RWPE1 (cell line): ENCODE measurements around the gene ADAMTS16.

Source experiments
- CTCF ChIA-PET: fragments of 350-600 bp; sonication (Branson Sonifier 250); formaldehyde crosslinking; extraction: SDS; loops from one replicate; lab custom pipeline; 2021; lab: Yijun Ruan, JAX
- POLR2A ChIA-PET: fragments of 400-600 bp; formaldehyde crosslinking; extraction: SDS; loops from one replicate; lab custom pipeline; 2020; ENCODE audit warnings: antibody characterized with exemption; ENCODE audit not compliant: low non-redundant PET; lab: Yijun Ruan, JAX
- DNase-seq: peaks from one replicate; pipeline ENCODE4 v3.0.0; 2012; ENCODE audit warnings: low spot score
- H3K27ac ChIP-seq: fragments of 450-650 bp; 2 replicates; pipeline ENCODE4 v1.5.1; 2017
- TF ChIP-seq, protein P1 (sequence below): fragments of 450-650 bp; conservative IDR thresholded peaks from 2 replicates; pipeline ENCODE4 v1.5.1; 2017; ENCODE audit warnings: low read depth, mild to moderate bottlenecking

The ADAMTS16 gene

DNA sequence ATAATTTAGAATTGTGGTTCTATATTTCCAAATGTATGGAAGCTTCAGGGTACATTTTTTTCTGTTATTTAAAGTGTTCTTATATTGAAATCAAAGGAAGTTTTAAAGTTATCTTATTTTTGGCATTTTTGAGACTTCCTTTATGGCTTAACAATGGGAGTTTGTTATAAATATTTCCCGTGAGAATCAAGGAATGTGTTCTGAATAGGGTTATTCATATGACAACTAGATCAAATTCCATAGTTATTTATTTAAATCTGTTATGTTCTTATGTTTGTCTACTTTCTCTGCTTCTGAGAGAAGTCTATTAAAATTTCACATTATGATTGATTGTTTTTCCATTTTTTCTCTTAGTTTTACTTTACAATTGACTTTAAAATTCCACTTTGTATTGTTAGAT is 135.1 kb downstream of the ADAMTS16 start:
- CTCF ChIA-PET = interaction anchor here (0.6 to 0.7 kb wide), 2 partner anchors 66 to 882 kb away, joined by 3 read pairs; no protein-coding TSS in a partner anchor
- TF ChIP-seq, protein P1, sequence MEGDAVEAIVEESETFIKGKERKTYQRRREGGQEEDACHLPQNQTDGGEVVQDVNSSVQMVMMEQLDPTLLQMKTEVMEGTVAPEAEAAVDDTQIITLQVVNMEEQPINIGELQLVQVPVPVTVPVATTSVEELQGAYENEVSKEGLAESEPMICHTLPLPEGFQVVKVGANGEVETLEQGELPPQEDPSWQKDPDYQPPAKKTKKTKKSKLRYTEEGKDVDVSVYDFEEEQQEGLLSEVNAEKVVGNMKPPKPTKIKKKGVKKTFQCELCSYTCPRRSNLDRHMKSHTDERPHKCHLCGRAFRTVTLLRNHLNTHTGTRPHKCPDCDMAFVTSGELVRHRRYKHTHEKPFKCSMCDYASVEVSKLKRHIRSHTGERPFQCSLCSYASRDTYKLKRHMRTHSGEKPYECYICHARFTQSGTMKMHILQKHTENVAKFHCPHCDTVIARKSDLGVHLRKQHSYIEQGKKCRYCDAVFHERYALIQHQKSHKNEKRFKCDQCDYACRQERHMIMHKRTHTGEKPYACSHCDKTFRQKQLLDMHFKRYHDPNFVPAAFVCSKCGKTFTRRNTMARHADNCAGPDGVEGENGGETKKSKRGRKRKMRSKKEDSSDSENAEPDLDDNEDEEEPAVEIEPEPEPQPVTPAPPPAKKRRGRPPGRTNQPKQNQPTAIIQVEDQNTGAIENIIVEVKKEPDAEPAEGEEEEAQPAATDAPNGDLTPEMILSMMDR = no peak
- POLR2A ChIA-PET = no interaction called here
- H3K27ac ChIP-seq = no peak overlapping the region
- DNase-seq = no peak

DNA sequence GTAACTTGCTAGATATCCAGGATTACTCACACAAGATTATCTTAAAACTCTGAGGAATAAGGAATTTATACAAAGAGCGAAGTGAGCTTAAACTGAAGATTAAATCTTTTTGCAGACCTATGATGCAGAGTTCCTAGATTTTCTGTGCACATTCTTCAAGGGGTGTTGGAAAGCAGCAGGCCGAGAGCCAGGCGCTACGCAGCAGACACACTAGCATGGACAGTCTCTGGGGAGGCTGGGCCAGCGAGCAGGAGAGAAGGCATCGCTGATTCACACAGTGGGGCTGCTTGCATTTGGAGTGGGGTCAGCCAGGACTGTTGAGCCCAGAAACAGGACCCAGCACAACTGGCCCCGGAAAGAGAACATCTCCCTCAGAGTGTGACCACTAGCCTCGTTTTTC is 136.3 kb downstream of the ADAMTS16 start:
- ChIA-PET CTCF (no interaction called here), POLR2A (no interaction called here)
- H3K27ac ChIP-seq = no peak overlapping the region
- TF ChIP-seq, protein P1 = no peak
- no peak for DNase-seq

DNA sequence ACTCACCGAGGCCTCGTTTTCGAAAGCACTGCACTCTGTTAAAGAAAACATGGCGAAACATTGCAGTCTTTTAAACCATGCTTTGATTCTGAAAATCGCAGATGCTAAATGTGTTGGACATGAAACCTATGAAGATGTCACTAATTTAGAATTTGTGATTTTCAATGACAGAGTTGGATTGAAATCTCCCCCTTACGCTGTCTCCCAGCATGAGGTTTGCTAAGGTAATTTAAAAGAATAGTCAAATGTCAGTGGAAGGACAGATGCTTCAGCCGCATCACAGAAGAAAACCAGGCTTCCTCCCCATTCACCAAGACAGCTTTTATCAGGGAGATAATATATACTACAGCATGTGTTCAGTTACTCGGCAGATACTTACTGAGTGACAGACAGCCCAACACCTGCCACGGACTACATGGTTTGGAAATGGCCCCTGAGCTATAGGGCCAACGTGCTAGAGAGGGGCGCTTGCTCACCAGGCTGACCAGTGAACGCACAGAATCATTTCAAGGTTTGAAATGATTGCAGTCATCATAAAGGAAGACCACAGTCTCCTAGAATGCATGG is 136.9 kb downstream of the ADAMTS16 start:
- no peak overlapping the region for H3K27ac ChIP-seq
- ChIA-PET POLR2A (no interaction called here), CTCF (no interaction called here)
- TF ChIP-seq, protein P1 = no peak
- DNase-seq = no peak

DNA sequence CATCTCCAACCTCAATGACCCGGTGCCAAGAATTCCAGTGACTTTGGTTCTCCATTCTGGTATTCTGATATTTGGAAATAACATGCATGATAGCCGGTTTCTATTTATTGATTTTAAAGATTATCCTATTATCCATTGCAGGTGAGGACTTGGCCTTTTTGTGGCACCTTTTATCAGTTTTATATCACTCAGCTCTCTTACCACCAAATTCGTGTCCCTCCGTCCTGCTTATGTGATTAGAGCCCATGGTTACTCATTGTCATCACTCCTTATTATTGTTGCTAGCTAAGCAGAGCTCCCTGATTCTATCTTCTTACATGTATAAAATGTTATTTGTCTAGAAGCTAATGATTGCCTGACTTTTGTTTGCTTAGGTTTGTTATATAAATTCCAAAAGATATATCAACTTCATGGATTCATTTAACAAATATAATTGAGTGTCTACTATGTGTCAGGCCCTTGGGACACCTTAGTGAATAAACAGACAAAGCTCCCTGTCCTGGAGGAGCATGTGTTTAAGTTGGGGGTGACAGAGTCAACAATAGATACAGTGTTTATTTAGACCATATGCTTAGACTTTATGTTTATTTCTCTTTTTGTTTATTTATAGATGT is 138.2 kb downstream of the ADAMTS16 start:
- POLR2A ChIA-PET = no interaction called here
- CTCF ChIA-PET = interaction anchor here (0.6 kb wide), 1 partner anchor 91 kb away, joined by 3 read pairs; no protein-coding TSS in a partner anchor
- DNase-seq = no peak
- TF ChIP-seq, protein P1 = no peak
- H3K27ac ChIP-seq = no peak overlapping the region

DNA sequence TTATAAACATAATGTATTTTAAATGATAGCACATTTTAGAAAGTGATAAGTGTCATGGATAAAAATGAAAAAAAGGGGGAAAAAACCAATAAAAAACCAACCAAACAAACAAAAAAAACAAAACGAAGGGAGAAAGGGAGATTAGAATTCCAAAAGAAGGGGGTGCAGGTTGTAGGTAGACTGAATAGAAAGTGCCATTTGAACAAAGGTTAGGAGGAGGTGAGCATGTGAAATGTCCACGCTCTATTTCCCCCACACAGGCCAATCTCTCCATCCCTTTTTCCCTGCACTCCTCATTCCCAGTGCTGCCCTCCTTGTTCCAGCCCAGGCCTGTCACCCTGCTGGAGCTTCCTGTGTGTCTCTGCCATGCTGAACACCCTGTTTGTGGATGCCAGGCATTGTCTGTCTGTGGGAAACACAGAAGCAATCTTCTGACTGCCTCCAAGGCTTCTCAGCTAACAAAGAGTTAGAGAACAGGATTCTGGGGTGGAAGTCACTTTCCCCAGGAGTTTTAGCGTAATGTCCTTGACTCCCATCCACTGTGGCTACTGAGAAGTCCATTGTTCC is 138.8 kb downstream of the ADAMTS16 start:
- POLR2A ChIA-PET = no interaction called here
- TF ChIP-seq, protein P1 = no peak
- DNase-seq = no peak
- CTCF ChIA-PET = interaction anchor here (0.6 kb wide), 1 partner anchor 91 kb away, joined by 3 read pairs; no protein-coding TSS in a partner anchor
- H3K27ac ChIP-seq = no peak overlapping the region

DNA sequence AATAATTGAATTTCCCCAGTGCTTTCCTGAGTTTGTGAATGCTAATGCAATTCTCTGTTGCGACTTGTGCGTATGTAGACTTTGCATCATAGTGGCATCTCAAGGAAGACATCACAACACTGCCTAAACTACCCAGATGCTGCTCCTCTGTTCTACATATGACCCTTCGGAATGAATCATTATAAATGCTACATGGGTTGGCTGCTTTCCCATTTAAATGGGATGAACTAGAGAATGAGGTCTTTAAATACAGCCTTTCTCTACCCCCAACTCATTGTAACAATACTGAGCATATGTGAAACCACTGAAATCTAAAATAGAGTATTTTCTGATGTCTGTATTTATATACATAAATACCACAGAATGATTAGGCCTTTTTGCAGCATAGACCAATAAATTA is 145.8 kb downstream of the ADAMTS16 start:
- CTCF ChIA-PET = no interaction called here
- TF ChIP-seq, protein P1 = no peak
- POLR2A ChIA-PET = no interaction called here

More for the DNA sequence above, 145.8 kb downstream of the ADAMTS16 start:
- no peak for DNase-seq
- no peak overlapping the region for H3K27ac ChIP-seq
